EL (cell line): Measurements from ENCODE around the gene RGP1.

ENCODE experiments used
- DNase-seq: peaks from one replicate; pipeline ENCODE4 v3.0.0-alpha.2; 2016

The RGP1 gene

GRCh38 chr9:35745569-35745968 is 3.5 kb upstream of the RGP1 start:
- DNase-seq = no peak

- DNase-seq = no peak
Observed at GRCh38 chr9:35746583-35746982, 2.5 kb upstream of the RGP1 start.

GRCh38 chr9:35748242-35748857 is 737 bp upstream of the RGP1 start:
- DNase-seq = no peak

- no peak for DNase-seq
Observed at GRCh38 chr9:35749515-35750255, 598 bp downstream of the RGP1 start.

- DNase-seq = no peak
Observed at GRCh38 chr9:35750256-35750531, 1.1 kb downstream of the RGP1 start.

GRCh38 chr9:35753466-35753865 is 4.4 kb downstream of the RGP1 start:
- DNase-seq = no peak

- no peak for DNase-seq
Observed at GRCh38 chr9:35754264-35754663, 5.2 kb downstream of the RGP1 start, which contains the start of gene MSMP. Gene MSMP (minus strand): TSS chr9:35754276. CDS start chr9:35754129, 147 bp downstream.

GRCh38 chr9:35755071-35755470 is 6.0 kb downstream of the RGP1 start:
- no peak for DNase-seq

GRCh38 chr9:35756275-35757225 is 7.5 kb downstream of the RGP1 start:
- peak; percentile 55 for DNase-seq

- peak; percentile 31 for DNase-seq
Observed at GRCh38 chr9:35757226-35757891, 8.3 kb downstream of the RGP1 start.

- DNase-seq = no peak
Observed at GRCh38 chr9:35757892-35758275, 8.8 kb downstream of the RGP1 start.

- no peak for DNase-seq
Observed at GRCh38 chr9:35758475-35759050, 9.5 kb downstream of the RGP1 start.

- DNase-seq = no peak
Observed at GRCh38 chr9:35759795-35760194, 10.7 kb downstream of the RGP1 start.

GRCh38 chr9:35760651-35761050 is 11.6 kb downstream of the RGP1 start:
- DNase-seq = no peak

GRCh38 chr9:35763181-35763580 is 14.1 kb downstream of the RGP1 start:
- DNase-seq = no peak

- DNase-seq = no peak
Observed at GRCh38 chr9:35763803-35764202, 14.7 kb downstream of the RGP1 start.

- no peak for DNase-seq
Observed at GRCh38 chr9:35766997-35767396, 17.9 kb downstream of the RGP1 start.

GRCh38 chr9:35767458-35767857 is 18.4 kb downstream of the RGP1 start:
- DNase-seq = no peak

GRCh38 chr9:35769763-35770162 is 20.7 kb downstream of the RGP1 start:
- no peak for DNase-seq

GRCh38 chr9:35771075-35771433 is 22.0 kb downstream of the RGP1 start:
- DNase-seq = no peak

- DNase-seq = no peak
Observed at GRCh38 chr9:35771534-35771933, 22.4 kb downstream of the RGP1 start.

GRCh38 chr9:35771943-35772342 is 22.9 kb downstream of the RGP1 start:
- DNase-seq = no peak
